DND-41 (cell line): ENCODE results near the gene PHKB.

ENCODE experiments used
- CTCF ChIP-seq: IDR thresholded peaks from 2 replicates; pipeline ENCODE4 v1.5.1; 2012; ENCODE audit warnings: borderline replicate concordance, low read length, moderate library complexity, mild to moderate bottlenecking; ENCODE audit not compliant: poor library complexity, severe bottlenecking; ENCODE audit errors: extremely low read depth
- EZH2 ChIP-seq: IDR thresholded peaks from 3 replicates; pipeline ENCODE4 v1.6.1; 2012; ENCODE audit warnings: borderline replicate concordance, low read depth, mild to moderate bottlenecking, moderate library complexity, low read length, inconsistent platforms; ENCODE audit not compliant: severe bottlenecking

GRCh38 chr16:47416869-47417268 is 44.3 kb upstream of the PHKB start:
- no peak for TF ChIP-seq CTCF
- no peak for TF ChIP-seq EZH2
